ENCODE measurements around the gene RET.

RET gene

DNA sequence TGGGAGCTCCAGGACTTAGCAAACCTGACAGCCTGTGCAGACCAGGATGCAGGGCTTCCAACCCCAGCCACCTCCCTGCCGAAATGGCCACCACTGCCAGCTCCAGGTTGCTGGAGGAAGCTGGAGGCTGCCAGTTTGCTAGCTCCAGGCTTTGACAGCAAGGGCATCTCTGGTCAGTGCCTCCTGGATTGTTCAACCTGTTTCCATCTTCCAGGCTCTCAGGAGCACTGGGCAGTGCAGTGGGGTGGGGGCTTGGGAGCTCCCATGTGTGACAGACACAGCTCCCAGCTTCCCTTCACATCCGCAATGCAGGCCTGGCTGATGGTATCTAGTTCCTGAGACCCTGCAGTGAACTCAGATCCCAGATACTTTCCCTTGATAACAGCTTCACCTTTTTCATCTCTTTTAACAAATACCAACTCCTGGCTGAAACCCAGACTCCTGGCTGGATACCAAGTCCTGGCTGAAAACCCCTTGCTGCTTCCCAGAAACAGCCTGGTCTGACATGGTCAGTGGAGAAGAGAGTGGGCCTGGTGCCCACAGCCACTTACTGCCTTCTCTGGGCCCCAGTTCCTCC lies 20.8 kb upstream of the RET start:
- Histone ChIP-seq H3K9ac (no peak overlapping the region), H3K27me3 (ENCODE audit: insufficient read depth, low read depth) (no peaks in the 10 kb centered on the region), H3K27ac (no peak overlapping the region), H3K79me2 (ENCODE audit: insufficient read depth, low read depth) (no peaks in the 10 kb centered on the region), H3K36me3 (ENCODE audit: insufficient read depth) (no peaks in the 10 kb centered on the region), H3K4me1 (ENCODE audit: low read depth, poor library complexity, severe bottlenecking) (no peaks in the 10 kb centered on the region), H2AFZ (ENCODE audit: low read depth) (no peak overlapping the region), H3K4me2 (no peak overlapping the region), H3K4me3 (IDR thresholded peaks at IDR 0.05; ENCODE audit: insufficient read depth, low read depth, low read length) (no peak overlapping the region), H4K20me1 (ENCODE audit: insufficient read depth) (no peaks in the 10 kb centered on the region)
- TF ChIP-seq CTCF (conservative IDR thresholded peaks at IDR 0.05; ENCODE audit: low read depth, low read length): no peak

- Histone ChIP-seq H3K4me1 (ENCODE audit: low read depth, poor library complexity, severe bottlenecking) (no peaks in the 10 kb centered on the region), H3K27me3 (ENCODE audit: insufficient read depth, low read depth) (no peaks in the 10 kb centered on the region), H3K27ac (no peak overlapping the region), H4K20me1 (ENCODE audit: insufficient read depth) (no peaks in the 10 kb centered on the region), H3K4me3 (IDR thresholded peaks at IDR 0.05; ENCODE audit: insufficient read depth, low read depth, low read length) (no peak overlapping the region), H3K79me2 (ENCODE audit: insufficient read depth, low read depth) (no peaks in the 10 kb centered on the region), H2AFZ (ENCODE audit: low read depth) (no peak overlapping the region), H3K36me3 (ENCODE audit: insufficient read depth) (no peaks in the 10 kb centered on the region), H3K4me2 (no peak overlapping the region), H3K9ac (no peak overlapping the region)
- TF ChIP-seq CTCF (conservative IDR thresholded peaks at IDR 0.05; ENCODE audit: low read depth, low read length): no peak
Measured at GRCh38 chr10:43056568-43057011, 20.3 kb upstream of the RET start.

DNA sequence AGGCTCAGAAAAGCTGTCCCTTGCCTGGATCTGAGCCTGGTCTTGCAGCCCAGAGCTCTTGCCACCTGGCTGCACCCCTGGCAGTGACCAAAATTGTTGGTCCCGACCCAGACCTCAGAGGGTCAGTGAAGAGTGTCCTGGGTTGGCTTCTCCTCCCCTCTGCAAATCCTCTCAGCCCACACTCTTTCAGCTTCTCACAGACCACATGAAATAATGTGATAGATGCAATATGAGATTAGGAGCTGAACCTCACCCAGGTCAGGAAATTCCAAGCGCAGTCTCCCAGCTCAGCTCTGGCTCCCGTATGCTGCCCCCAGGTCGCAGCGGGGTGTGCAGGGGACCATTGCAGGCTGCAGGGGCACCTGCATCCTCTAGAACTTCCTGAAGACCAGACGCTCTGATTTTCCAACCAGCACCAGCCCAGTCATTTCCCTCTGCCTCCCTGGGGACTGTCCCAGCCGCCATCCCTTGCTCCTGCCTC lies 19.6 kb upstream of the RET start:
- Histone ChIP-seq H3K4me3 (IDR thresholded peaks at IDR 0.05; ENCODE audit: insufficient read depth, low read depth, low read length) (no peak overlapping the region), H3K36me3 (ENCODE audit: insufficient read depth) (no peaks in the 10 kb centered on the region), H2AFZ (ENCODE audit: low read depth) (no peak overlapping the region), H3K27me3 (ENCODE audit: insufficient read depth, low read depth) (no peaks in the 10 kb centered on the region), H4K20me1 (ENCODE audit: insufficient read depth) (no peaks in the 10 kb centered on the region), H3K4me2 (no peak overlapping the region), H3K9ac (no peak overlapping the region), H3K79me2 (ENCODE audit: insufficient read depth, low read depth) (no peaks in the 10 kb centered on the region), H3K4me1 (ENCODE audit: low read depth, poor library complexity, severe bottlenecking) (no peaks in the 10 kb centered on the region), H3K27ac (no peak overlapping the region)
- no peak for TF ChIP-seq CTCF (conservative IDR thresholded peaks at IDR 0.05; ENCODE audit: low read depth, low read length)

GRCh38 chr10:43057831-43058340 lies 19.0 kb upstream of the RET start:
- no peaks in the 10 kb centered on the region for H3K4me1 ChIP-seq (ENCODE audit: low read depth, poor library complexity, severe bottlenecking)

More at GRCh38 chr10:43057831-43058340, 19.0 kb upstream of the RET start:
- H3K27me3 ChIP-seq (ENCODE audit: insufficient read depth, low read depth): no peaks in the 10 kb centered on the region
- TF ChIP-seq CTCF (conservative IDR thresholded peaks at IDR 0.05; ENCODE audit: low read depth, low read length): no peak
- H4K20me1 ChIP-seq (ENCODE audit: insufficient read depth): no peaks in the 10 kb centered on the region
- H3K27ac ChIP-seq: no peak overlapping the region
- no peak overlapping the region for H3K4me3 ChIP-seq (IDR thresholded peaks at IDR 0.05; ENCODE audit: insufficient read depth, low read depth, low read length)
- no peak overlapping the region for H2AFZ ChIP-seq (ENCODE audit: low read depth)
- H3K4me2 ChIP-seq: no peak overlapping the region
- no peak overlapping the region for H3K9ac ChIP-seq
- H3K36me3 ChIP-seq (ENCODE audit: insufficient read depth): no peaks in the 10 kb centered on the region
- no peaks in the 10 kb centered on the region for H3K79me2 ChIP-seq (ENCODE audit: insufficient read depth, low read depth)

Data from KMS-11 (cell line).